HepG2 (cell line): ENCODE results near the gene CBLC. TPM values are rescaled to one million over a fixed set of nuclear protein-coding genes. Genes with fewer than 3 reads are reported as not detected.
A peak's percentile ranks its signal among the peaks of the same experiment; 100 is the strongest.

Experiments used
- DNMT3B ChIP-seq: conservative IDR thresholded peaks from 2 replicates; pipeline ENCODE4 v1.6.1; 2016; ENCODE audit warnings: missing biosample characterization, control low read depth
- DR1 ChIP-seq: sonication (generic); formaldehyde crosslinking; IDR thresholded peaks from 2 replicates; pipeline ENCODE4 v1.8.0; 2021; ENCODE audit warnings: mild to moderate bottlenecking, missing genetic modification reagents, inconsistent platforms
- ETV6 ChIP-seq: sonication (generic); formaldehyde crosslinking; conservative IDR thresholded peaks from 2 replicates; pipeline ENCODE4 v1.4.0; 2020; ENCODE audit warnings: missing genetic modification reagents
- GATAD1 ChIP-seq: IDR thresholded peaks from 2 replicates; pipeline ENCODE4 v1.6.1; 2016; ENCODE audit warnings: missing genetic modification reagents, missing compliant biosample characterization
- HOXA9 ChIP-seq: sonication (generic); formaldehyde crosslinking; IDR thresholded peaks from 2 replicates; pipeline ENCODE4 v1.8.1; 2022; ENCODE audit warnings: missing genetic modification reagents, mild to moderate bottlenecking, moderate library complexity, borderline replicate concordance
- JARID2 ChIP-seq: sonication (generic); formaldehyde crosslinking; IDR thresholded peaks from 2 replicates; pipeline ENCODE4 v1.8.1; 2023; ENCODE audit warnings: missing genetic modification reagents, inconsistent platforms; ENCODE audit not compliant: insufficient replicate concordance
- JUND ChIP-seq: sonication (generic); formaldehyde crosslinking; IDR thresholded peaks from 2 replicates; pipeline ENCODE4 v1.8.0; 2022; ENCODE audit warnings: mild to moderate bottlenecking, missing genetic modification reagents
- SALL1 ChIP-seq: sonication (generic); formaldehyde crosslinking; IDR thresholded peaks from 2 replicates; pipeline ENCODE4 v1.8.0; 2022; ENCODE audit warnings: mild to moderate bottlenecking, missing genetic modification reagents
- SNAPC2 ChIP-seq: sonication (generic); formaldehyde crosslinking; IDR thresholded peaks from 2 replicates; pipeline ENCODE4 v1.8.1; 2022; ENCODE audit warnings: mild to moderate bottlenecking, missing genetic modification reagents
- TARDBP ChIP-seq: sonication (generic); formaldehyde crosslinking; IDR thresholded peaks from 2 replicates; pipeline ENCODE4 v1.8.0; 2022; ENCODE audit warnings: mild to moderate bottlenecking, missing genetic modification reagents
- ZNF280D ChIP-seq: sonication (generic); formaldehyde crosslinking; IDR thresholded peaks from 2 replicates; pipeline ENCODE4 v1.5.1; 2020; ENCODE audit warnings: mild to moderate bottlenecking, missing genetic modification reagents
- ZNF281 ChIP-seq: sonication (generic); formaldehyde crosslinking; IDR thresholded peaks from 2 replicates; pipeline ENCODE4 v1.4.0; 2020; ENCODE audit warnings: missing genetic modification reagents, borderline replicate concordance
- ZNF333 ChIP-seq: sonication (generic); formaldehyde crosslinking; IDR thresholded peaks from 2 replicates; pipeline ENCODE4 v1.4.0; 2020; ENCODE audit warnings: mild to moderate bottlenecking, missing genetic modification reagents, borderline replicate concordance
- ZNF549 ChIP-seq: sonication (generic); formaldehyde crosslinking; IDR thresholded peaks from 2 replicates; pipeline ENCODE4 v1.5.0; 2020; ENCODE audit warnings: missing genetic modification reagents
- ZNF558 ChIP-seq: sonication (generic); formaldehyde crosslinking; IDR thresholded peaks from 2 replicates; pipeline ENCODE4 v1.9.0; 2022; ENCODE audit warnings: mild to moderate bottlenecking, missing genetic modification reagents, borderline replicate concordance
- ZNF607 ChIP-seq: sonication (generic); formaldehyde crosslinking; IDR thresholded peaks from 2 replicates; pipeline ENCODE4 v1.5.1; 2020; ENCODE audit warnings: missing genetic modification reagents, mild to moderate bottlenecking, borderline replicate concordance
- polyA plus RNA-seq, 8 experiments: library from polyadenylated mRNA; depleted of rRNA in 3 of 8; stranded (reverse) in 7 of 8; unstranded in 1 of 8; fragments of >200 nt; fragmentation: Illumina TruSeq in 4 of 8; extraction: Trizol in 4 of 8; gene quantifications; 2 replicates each; pipeline versions ENCODE4 v1.2.1 to v1.2.3, GENCODE V29; 2011 to 2016; ENCODE audit warnings: low read depth in 4 of 8, missing spikeins in 1 of 8, mixed read lengths in 1 of 8; ENCODE audit not compliant: insufficient read depth in 1 of 8
- total RNA-seq, 5 experiments: library from RNA; depleted of rRNA; stranded (reverse); fragments of >200 nt; fragmentation: Illumina TruSeq; extraction: Trizol; gene quantifications; 2 replicates each; pipeline ENCODE4 v1.2.3, GENCODE V29; 2016; ENCODE audit warnings: low read depth in 1 of 5
- TF ChIP-seq, protein P1 (sequence below): IDR thresholded peaks from 2 replicates; pipeline ENCODE4 v1.6.1; 2018; ENCODE audit warnings: missing genetic modification reagents, mild to moderate bottlenecking, missing compliant biosample characterization
- TF ChIP-seq, protein P2 (sequence below): sonication (generic); formaldehyde crosslinking; IDR thresholded peaks from 2 replicates; pipeline ENCODE4 v1.5.1; 2020; ENCODE audit warnings: missing genetic modification reagents, mild to moderate bottlenecking, borderline replicate concordance

CBLC gene
- total and polyA plus RNA-seq, 2 of the 13 experiments (the other 11 are each of a cell fraction or from before 2014, with no cell fraction given): 1.8 to 2.6 TPM

GRCh38 chr19:44765033-44765948, 12.4 kb upstream of the CBLC start (continued):
- TF ChIP-seq, protein P1, sequence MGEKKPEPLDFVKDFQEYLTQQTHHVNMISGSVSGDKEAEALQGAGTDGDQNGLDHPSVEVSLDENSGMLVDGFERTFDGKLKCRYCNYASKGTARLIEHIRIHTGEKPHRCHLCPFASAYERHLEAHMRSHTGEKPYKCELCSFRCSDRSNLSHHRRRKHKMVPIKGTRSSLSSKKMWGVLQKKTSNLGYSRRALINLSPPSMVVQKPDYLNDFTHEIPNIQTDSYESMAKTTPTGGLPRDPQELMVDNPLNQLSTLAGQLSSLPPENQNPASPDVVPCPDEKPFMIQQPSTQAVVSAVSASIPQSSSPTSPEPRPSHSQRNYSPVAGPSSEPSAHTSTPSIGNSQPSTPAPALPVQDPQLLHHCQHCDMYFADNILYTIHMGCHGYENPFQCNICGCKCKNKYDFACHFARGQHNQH (CRISPR knock-in tag): peak; percentile 17; the same call in 1 of the 2 replicates
- TF ChIP-seq JUND (peak; percentile 45; the same call in 1 of the 2 replicates), DNMT3B (CRISPR knock-in tag) (no peak), DR1 (no peak), ZNF333 (CRISPR knock-in tag) (no peak), ZNF280D (CRISPR knock-in tag) (peak; percentile 100), ETV6 (CRISPR knock-in tag) (0 out of 2 replicates have a peak, but pooled peaks have one; percentile 54), GATAD1 (no peak), JARID2 (CRISPR knock-in tag) (no peak), ZNF281 (peak; percentile 74; the same call in 1 of the 2 replicates), ZNF558 (CRISPR knock-in tag) (peak; percentile 44; the same call in 1 of the 2 replicates), SALL1 (CRISPR knock-in tag) (peak; percentile 74), ZNF607 (no peak), HOXA9 (CRISPR knock-in tag) (peak; percentile 52; the same call in 1 of the 2 replicates), ZNF549 (CRISPR knock-in tag) (no peak), TARDBP (CRISPR knock-in tag) (0 out of 2 replicates have a peak, but pooled peaks have one; percentile 63), SNAPC2 (CRISPR knock-in tag) (no peak)
- TF ChIP-seq, protein P2, sequence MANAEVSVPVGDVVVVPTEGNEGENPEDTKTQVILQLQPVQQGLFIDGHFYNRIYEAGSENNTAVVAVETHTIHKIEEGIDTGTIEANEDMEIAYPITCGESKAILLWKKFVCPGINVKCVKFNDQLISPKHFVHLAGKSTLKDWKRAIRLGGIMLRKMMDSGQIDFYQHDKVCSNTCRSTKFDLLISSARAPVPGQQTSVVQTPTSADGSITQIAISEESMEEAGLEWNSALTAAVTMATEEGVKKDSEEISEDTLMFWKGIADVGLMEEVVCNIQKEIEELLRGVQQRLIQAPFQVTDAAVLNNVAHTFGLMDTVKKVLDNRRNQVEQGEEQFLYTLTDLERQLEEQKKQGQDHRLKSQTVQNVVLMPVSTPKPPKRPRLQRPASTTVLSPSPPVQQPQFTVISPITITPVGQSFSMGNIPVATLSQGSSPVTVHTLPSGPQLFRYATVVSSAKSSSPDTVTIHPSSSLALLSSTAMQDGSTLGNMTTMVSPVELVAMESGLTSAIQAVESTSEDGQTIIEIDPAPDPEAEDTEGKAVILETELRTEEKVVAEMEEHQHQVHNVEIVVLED (CRISPR knock-in tag): no peak
